Pericardium fibroblast (primary cell): ENCODE measurements around the gene LAMA4. TPM values are rescaled to one million over a fixed set of nuclear protein-coding genes. Genes with fewer than 3 reads are reported as not detected.

Experiments used
- total RNA-seq: library from RNA; depleted of rRNA; stranded (reverse); fragments of >200 nt; gene quantifications from 2 replicates; pipeline ENCODE4 v1.2.3, GENCODE V29; 2015

The LAMA4 gene, protein sequence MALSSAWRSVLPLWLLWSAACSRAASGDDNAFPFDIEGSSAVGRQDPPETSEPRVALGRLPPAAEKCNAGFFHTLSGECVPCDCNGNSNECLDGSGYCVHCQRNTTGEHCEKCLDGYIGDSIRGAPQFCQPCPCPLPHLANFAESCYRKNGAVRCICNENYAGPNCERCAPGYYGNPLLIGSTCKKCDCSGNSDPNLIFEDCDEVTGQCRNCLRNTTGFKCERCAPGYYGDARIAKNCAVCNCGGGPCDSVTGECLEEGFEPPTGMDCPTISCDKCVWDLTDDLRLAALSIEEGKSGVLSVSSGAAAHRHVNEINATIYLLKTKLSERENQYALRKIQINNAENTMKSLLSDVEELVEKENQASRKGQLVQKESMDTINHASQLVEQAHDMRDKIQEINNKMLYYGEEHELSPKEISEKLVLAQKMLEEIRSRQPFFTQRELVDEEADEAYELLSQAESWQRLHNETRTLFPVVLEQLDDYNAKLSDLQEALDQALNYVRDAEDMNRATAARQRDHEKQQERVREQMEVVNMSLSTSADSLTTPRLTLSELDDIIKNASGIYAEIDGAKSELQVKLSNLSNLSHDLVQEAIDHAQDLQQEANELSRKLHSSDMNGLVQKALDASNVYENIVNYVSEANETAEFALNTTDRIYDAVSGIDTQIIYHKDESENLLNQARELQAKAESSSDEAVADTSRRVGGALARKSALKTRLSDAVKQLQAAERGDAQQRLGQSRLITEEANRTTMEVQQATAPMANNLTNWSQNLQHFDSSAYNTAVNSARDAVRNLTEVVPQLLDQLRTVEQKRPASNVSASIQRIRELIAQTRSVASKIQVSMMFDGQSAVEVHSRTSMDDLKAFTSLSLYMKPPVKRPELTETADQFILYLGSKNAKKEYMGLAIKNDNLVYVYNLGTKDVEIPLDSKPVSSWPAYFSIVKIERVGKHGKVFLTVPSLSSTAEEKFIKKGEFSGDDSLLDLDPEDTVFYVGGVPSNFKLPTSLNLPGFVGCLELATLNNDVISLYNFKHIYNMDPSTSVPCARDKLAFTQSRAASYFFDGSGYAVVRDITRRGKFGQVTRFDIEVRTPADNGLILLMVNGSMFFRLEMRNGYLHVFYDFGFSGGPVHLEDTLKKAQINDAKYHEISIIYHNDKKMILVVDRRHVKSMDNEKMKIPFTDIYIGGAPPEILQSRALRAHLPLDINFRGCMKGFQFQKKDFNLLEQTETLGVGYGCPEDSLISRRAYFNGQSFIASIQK (N-terminal part only)
- 170 and 281 TPM in 2 replicates for total RNA-seq

GRCh38 chr6:112253841-112254816, at the start of gene LAMA4:
LAMA4 (minus strand) TSS chr6:112254567; CDS start chr6:112254150, 417 bp downstream.

GRCh38 chr6:112087136-112087911, 167.0 kb downstream of the LAMA4 start, which contains the start of the genes FAM229B and TUBE1:
FAM229B (plus strand) TSS chr6:112087591; CDS start chr6:112099284, 11,693 bp downstream.
TUBE1 (minus strand) TSS chr6:112087482; CDS start chr6:112087434, 48 bp downstream.

Other genes with a start within 250 kb of the LAMA4 start
- gene CCN6, start 200.5 kb downstream of the LAMA4 start, total RNA-seq = not detected in 2 replicates
- 21.5 and 21.6 TPM in 2 replicates for gene TUBE1, start 167.1 kb downstream of the LAMA4 start, total RNA-seq
- gene FAM229B, start 167.0 kb downstream of the LAMA4 start, total RNA-seq = 9.9 and 11.6 TPM in 2 replicates
- gene RFPL4B, start 92.8 kb upstream of the LAMA4 start, total RNA-seq = not detected in 2 replicates